HL-60 (cell line): ENCODE data around the gene EXOC1L.

ENCODE experiments used
- GABPA ChIP-seq: IDR thresholded peaks from 2 replicates; pipeline ENCODE4 v1.6.1; 2012; ENCODE audit warnings: low read depth
- POLR2AphosphoS5 ChIP-seq: IDR thresholded peaks from 2 replicates; pipeline ENCODE4 v1.6.1; 2012; ENCODE audit warnings: low read depth
- TF ChIP-seq, protein P1 (sequence below): IDR thresholded peaks from one replicate; pipeline ENCODE4 v1.5.1; 2011; ENCODE audit warnings: low read length, control low read depth, inconsistent platforms; ENCODE audit not compliant: insufficient read depth
- TF ChIP-seq, protein P2 (sequence below): IDR thresholded peaks from 2 replicates; pipeline ENCODE4 v1.6.1; 2012; ENCODE audit warnings: low read depth; ENCODE audit not compliant: insufficient replicate concordance

DNA sequence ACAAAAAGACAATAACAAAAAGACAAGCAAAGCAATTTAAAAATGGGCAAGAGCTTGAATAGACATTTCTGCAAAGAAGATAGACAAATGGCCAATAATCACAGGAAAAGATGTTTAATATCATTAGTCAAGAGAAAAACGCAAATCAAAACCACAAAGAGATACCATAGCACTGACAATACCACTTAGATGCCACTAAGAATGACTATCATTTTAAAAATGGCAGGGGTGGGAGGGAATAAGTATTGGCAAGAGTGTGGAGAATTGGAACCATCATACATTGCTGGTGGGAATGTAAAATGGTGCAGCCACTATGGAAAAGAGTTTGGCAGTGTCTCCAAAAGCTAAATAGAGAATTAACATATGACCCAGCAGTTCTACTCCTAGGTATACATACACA, 18.8 kb downstream of the EXOC1L start:
- TF ChIP-seq POLR2AphosphoS5 (no peak), GABPA (no peak)
- TF ChIP-seq, protein P1, sequence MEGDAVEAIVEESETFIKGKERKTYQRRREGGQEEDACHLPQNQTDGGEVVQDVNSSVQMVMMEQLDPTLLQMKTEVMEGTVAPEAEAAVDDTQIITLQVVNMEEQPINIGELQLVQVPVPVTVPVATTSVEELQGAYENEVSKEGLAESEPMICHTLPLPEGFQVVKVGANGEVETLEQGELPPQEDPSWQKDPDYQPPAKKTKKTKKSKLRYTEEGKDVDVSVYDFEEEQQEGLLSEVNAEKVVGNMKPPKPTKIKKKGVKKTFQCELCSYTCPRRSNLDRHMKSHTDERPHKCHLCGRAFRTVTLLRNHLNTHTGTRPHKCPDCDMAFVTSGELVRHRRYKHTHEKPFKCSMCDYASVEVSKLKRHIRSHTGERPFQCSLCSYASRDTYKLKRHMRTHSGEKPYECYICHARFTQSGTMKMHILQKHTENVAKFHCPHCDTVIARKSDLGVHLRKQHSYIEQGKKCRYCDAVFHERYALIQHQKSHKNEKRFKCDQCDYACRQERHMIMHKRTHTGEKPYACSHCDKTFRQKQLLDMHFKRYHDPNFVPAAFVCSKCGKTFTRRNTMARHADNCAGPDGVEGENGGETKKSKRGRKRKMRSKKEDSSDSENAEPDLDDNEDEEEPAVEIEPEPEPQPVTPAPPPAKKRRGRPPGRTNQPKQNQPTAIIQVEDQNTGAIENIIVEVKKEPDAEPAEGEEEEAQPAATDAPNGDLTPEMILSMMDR: no peak
- TF ChIP-seq, protein P2, sequence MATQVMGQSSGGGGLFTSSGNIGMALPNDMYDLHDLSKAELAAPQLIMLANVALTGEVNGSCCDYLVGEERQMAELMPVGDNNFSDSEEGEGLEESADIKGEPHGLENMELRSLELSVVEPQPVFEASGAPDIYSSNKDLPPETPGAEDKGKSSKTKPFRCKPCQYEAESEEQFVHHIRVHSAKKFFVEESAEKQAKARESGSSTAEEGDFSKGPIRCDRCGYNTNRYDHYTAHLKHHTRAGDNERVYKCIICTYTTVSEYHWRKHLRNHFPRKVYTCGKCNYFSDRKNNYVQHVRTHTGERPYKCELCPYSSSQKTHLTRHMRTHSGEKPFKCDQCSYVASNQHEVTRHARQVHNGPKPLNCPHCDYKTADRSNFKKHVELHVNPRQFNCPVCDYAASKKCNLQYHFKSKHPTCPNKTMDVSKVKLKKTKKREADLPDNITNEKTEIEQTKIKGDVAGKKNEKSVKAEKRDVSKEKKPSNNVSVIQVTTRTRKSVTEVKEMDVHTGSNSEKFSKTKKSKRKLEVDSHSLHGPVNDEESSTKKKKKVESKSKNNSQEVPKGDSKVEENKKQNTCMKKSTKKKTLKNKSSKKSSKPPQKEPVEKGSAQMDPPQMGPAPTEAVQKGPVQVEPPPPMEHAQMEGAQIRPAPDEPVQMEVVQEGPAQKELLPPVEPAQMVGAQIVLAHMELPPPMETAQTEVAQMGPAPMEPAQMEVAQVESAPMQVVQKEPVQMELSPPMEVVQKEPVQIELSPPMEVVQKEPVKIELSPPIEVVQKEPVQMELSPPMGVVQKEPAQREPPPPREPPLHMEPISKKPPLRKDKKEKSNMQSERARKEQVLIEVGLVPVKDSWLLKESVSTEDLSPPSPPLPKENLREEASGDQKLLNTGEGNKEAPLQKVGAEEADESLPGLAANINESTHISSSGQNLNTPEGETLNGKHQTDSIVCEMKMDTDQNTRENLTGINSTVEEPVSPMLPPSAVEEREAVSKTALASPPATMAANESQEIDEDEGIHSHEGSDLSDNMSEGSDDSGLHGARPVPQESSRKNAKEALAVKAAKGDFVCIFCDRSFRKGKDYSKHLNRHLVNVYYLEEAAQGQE: no peak
